NCI-H69 (cell line): ENCODE data around the gene REXO5.
"Not testable (repeated sequence)": the region's sequence is repeated elsewhere in the genome, so short reads cannot be mapped to it uniquely, and the experiment has no call there.

Experiments
- DNase-seq: peaks from one replicate; lab custom pipeline; 2025; lab: John Stamatoyannopoulos, UW

Gene REXO5

GRCh38 chr16:20803192-20803560 is 3.2 kb upstream of the REXO5 start:
- no peak for DNase-seq

DNA sequence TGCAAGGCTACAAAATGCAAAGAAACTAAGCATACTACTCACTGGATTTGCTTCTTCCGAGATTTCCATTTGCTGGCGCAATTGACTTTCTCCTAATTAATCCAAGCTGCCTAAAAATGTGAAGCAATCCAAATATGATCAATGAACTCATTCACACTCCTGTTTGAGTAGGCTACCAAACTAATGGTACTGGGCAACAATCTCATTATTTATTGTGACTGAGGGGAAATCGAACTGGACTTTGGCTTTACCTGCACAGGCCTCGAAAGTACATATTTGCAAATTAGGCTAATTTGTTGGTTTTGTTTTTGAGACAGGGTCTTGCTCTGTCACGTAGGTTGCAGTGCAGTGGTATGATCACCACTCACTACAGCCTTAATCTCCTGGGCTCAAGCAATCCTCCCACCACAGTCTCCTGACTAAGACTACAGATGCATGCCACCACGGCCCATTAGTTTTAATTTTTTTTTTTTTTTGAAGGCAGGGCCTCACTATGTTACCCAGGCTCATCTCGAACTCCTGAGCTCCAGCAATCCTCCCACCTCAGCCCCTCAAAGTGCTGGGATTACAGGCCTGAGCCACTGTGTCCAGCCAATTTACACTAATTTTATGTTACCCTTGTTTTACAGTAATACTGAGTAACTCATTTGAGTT is 2.6 kb upstream of the REXO5 start:
- DNase-seq, result no peak

DNA sequence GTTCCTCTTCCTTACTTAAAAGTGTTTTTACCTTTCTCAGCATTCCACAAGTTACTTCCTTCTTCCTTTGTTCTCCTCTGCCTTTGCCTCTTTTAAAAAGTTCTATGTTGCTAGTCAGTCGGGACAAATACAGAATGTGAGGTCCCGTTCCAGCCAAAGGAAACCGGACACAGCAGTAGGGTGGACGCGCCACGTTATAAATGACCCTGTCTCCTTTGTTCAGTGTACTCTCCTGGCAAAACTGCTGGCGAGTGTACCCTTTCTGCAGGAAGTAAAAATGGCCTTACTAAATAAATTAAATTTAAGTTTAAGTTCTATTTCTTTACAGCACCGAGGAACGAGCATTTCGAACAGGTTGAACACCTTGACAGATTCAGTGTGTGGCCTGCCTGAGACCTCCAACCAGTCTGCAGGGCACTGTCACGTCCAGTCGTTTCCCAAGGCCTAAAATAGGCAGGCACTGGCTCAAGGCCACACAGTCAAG is 601 bp upstream of the REXO5 start:
- not testable (repeated sequence) for DNase-seq

- no peak for DNase-seq
Observed at GRCh38 chr16:20807862-20808261, 1.5 kb downstream of the REXO5 start.

GRCh38 chr16:20811889-20812439 is 5.6 kb downstream of the REXO5 start:
- no peak for DNase-seq

DNA sequence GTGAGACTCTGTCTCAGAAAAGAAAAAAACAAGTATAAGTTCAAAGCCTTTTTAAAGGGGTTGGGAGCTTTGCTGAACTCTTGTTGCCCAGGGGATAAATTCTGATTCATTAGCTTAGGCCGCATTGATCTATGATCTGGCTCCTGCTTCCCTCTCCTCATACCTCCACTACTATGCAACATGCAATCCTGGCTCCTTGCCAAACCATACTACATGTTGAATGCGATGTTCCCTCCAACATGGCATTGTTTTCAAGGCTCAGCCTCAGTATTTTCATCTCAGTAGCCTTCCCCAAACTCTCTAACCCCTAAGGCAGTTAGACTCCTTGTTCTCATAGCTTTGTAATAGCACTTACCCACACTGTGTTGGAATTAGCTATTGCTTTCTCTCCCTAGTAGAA is 6.2 kb downstream of the REXO5 start:
- peak; percentile 4 for DNase-seq

DNA sequence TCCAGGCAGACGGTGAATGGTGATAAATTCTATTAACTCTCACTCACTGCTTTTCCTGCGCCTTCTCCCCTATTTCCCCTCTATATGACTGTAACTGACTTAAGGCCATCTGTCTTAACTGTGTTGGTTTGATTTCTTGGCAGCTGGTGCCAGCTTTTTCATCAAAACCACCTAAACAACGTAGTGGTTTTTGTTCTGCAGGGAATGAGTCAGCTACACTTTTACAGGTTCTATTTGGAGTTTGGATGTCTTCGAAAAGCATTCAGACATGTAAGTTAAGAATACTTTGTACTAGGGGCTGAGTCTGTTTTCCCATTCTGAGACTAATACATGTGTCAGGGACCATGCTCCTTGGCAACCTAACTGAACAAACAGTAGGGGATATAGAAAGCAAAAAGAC is 8.5 kb downstream of the REXO5 start:
- DNase-seq, result no peak

DNA sequence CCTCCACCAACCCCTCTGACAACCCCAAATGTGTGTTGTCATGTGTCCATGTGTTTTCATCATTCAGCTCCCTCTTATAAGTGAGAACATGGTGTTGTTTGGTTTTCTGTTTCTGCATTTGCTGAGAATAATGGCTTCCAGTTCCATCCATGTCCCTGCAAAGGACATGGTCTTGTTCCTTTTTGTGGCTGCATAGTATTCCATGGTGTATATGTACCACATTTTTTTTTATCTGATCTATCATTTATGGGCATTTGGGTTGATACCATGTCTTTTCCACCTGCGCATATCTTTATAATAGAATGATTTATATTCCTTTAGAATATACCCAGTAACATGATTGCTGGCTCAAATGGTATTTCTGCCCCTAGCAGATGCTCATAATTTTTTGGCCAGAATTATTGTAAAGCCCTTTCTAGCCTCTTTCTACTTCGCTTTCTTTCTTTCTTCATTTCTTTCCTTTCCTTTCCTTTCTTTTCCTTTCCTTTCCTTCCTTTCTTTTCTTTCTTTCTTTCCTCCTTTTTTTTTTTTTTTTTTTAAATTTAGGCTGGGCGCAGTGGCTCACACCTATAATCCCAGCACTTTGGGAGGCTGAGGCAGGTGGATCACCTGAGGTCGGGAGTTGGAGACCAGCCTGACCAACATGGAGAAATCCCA is 12.7 kb downstream of the REXO5 start:
- DNase-seq, result no peak

GRCh38 chr16:20821682-20822081 is 15.4 kb downstream of the REXO5 start:
- no peak for DNase-seq

GRCh38 chr16:20822521-20823325 is 16.4 kb downstream of the REXO5 start:
- DNase-seq, result no peak

GRCh38 chr16:20826039-20826566 is 19.8 kb downstream of the REXO5 start:
- no peak for DNase-seq

DNA sequence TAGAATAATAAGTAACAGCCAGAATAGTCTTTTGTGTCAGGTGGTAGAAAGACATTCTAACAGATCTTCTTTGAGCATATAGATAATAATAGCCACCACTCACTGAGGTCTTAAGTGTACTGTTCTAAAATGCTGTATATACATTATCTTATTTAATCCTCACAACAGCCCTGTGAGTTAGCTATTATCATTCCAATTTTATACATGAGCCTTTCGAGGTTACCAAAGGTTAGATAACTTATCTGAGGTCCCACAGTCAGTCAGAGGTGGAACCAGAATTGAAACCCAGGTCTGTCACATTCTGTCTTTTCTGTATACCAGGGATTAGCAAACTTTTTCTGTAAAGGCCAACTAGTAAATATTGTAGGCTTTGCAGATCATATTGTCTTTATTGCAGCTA is 23.2 kb downstream of the REXO5 start:
- no peak for DNase-seq

DNA sequence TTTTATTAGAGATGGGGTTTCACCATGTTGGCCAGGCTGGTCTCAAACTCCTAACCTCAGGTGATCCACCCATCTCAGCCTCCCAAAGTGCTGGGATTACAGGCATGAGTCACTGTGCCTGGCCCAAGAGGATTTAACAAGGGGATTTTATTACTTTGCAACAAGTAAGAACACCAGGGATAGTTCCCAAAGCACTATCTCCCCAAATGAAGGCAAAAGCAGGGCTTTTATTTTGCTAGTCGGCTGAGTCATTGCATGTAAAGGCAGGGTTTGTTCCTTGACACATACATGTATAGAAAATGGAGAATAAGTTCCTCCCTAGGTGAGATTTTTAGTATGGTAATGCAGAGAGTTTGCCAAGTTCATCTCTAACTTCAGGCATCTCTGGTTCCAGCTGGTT is 24.0 kb downstream of the REXO5 start:
- no peak for DNase-seq

DNA sequence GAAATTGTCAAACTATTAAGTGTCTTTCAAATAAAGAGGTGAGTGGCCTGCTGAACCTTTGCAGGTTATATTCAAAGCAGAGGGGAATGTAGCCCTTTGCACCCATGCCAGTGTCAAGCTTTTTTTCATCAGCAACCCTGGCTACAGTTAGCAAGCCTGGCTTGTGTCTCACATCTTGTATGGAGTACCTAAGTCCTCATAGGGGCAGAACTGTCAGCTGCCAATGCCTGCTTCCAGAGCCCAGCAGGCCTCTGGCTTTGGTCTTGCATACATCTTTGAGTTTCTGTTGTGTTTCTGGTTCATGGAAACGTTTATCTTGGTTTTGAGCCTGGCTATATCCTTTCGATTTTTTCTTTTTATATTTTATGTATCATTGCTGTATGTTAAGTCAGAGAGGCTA is 26.8 kb downstream of the REXO5 start:
- DNase-seq, result no peak

- no peak for DNase-seq
Observed at GRCh38 chr16:20838240-20838639, 31.9 kb downstream of the REXO5 start.

DNA sequence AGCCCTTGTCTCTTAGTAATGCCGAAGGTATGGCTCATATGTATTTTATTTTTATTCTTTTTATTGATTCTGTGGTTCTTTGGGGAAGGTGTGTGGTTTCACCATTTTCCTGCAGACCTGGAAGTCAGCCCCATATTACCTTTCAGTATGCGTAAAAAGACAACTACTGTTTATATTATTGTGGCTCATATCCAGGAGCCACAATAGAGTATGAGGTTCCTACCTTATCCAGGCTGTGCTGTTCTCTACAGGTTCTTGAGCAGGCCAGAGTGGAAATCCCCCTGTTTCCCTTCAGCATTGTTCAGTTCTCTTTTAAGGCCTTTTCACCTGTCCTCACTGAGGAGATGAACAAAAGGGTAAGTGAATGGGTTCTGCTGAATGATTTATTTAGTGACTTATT is 33.2 kb downstream of the REXO5 start:
- no peak for DNase-seq

DNA sequence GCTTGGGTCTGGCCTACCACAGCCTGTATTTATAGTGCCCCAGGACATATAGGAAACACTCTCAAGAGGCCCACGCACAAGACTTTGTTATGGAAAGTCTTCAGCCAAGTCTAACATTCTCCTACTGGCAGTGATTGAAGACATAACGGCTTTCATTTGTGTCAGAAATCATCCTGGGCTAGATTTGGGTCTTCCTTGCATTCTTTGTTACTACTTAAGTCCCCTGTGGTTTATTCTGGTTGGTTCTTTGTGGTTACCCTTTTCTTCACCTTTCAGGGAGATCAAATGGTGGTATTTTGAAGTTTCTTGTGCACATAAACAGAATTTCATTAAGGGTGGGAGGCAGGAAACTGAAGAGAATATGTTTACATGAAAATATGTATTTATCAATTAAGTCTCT is 37.7 kb downstream of the REXO5 start:
- DNase-seq, result no peak

DNA sequence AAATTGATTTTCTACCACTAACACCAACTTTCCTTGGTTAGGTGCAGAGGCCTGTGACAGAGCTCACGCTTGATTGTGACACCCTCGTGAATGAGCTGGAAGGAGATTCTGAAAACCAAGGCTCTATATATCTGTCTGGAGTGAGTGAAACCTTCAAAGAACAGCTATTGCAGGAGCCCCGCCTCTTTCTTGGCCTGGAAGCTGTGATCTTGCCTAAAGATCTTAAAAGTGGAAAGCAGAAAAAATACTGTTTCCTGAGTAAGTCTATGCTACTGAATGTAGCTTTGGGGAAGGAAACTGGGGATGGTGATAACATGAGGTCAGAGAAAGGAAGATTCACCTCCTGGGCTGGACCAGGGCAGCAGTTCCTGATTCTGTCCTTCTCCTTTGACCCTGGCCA is 38.3 kb downstream of the REXO5 start:
- DNase-seq, result no peak

DNA sequence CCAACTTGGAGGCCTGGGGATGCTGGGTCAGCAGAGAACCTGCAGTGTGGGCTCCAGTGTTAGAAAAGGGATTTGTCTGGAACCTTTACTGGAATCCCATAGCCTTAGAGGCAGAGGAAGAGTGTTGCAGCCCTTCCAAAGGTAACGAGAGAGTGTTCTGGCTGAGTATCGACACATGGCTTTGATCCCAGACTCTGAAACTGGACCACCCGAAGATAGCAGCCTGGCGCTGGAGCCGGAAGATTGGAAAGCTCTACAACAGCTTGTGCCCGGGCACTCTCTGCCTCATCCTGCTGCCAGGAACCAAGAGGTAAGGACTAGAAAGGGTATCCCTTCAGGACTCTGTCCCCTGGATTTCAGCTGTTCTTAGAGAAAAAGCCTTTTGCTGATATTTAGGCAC is 39.7 kb downstream of the REXO5 start:
- DNase-seq, result no peak

DNA sequence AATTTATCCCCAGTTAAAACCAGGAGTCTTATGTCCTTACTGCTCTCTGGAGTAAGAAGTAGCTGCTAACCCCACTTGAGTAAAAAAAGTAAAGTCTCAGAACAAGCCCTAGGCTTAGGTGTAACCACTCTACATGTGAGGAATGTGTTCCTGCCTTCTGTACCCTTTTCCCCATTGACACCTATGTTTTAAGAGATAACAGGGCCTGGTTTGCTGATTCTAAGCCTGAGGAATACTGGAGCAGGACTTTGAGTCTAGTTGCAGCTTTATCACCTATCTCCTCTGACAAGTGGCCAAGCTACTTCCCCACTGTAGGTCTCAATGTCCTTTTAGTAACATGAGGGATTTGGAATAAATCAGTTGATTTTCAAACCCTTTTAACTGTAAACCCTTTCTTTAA is 40.2 kb downstream of the REXO5 start:
- DNase-seq, result no peak

GRCh38 chr16:20847550-20847949 is 41.2 kb downstream of the REXO5 start:
- no peak for DNase-seq

DNA sequence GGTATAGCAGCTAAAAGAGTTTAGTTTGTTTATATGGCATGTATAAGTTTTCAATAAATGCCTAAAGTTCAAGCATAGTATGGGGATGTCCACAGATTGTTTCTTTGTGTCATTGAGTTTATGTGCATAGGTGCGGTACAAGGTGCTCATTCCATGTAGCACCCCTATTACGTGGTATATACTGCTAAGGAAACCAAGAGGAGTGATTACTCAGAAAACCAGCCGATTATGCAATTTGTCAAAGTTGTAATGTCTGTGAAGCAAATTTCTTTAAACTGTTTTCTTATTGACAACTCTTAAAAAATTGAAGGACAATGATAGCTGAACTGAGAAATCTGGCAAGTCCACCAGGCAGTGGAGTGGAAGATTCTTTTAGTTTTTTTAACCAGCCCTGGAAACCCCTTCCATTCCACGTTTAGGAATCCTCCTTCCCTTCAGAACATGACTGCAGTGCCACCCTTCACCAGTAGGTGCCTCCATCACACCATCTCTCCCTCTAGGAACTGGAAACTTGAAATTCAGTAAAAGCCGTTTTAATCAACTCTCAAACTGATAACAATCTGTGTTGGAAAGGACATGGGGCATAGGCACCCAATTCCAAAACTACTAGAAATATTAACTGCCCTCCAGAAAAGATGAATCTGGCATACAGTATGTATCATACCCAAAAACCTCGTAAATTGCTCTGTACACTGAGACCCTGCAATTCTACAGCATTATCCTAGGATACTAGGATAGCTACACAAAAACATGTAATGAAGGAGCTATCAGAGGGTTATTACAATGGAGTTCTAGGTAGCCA is 43.5 kb downstream of the REXO5 start:
- DNase-seq, result peak; percentile 59
